ENCODE data around the gene CERK.

CERK gene

DNA sequence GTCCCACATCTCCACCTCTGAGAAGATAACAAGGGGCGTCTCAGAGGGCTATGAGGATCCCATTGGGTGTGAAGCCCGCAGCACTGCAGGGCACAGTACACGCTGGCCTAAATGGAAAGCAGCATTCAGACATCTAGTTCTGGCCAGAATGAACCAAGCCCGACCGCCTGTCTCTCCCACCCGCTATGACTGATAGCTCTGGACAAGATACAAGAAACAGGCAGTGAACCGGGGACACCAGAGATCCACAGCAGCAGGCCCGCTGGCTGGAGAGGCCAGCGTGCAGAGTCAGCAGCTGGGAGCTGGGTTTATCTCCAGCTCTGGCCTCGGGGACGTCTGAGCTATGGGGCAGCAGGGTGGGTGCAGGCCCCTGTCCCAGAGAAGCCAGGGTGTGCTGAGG is 9.6 kb downstream of the CERK start:
- DNase-seq = no peak

DNA sequence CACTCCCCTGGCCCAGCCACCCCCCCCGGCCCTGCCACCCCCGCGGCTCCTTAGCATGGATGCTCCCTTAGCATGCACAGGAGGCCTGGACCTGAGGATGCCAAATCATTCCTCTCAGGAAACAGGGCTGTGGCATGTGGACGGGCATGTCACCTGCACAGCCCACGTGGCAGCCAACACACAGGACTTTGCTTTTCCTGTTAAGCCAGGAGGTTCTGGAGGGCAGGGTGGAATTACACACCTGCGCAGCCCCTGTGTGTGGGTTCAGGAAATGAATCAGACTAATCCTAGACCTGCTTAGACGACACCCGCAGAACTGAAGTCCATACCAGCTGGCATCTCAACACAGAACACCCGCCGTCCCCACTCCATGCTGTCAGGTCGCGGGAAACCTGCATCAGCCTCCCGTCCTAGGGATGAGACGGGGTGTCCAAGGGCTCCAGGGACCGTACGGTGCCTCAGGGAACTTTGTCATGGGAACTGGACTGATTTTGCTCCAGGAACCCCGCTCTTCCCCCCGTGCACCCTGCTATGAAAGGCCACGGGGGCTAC is 10.2 kb downstream of the CERK start:
- DNase-seq = no peak

DNA sequence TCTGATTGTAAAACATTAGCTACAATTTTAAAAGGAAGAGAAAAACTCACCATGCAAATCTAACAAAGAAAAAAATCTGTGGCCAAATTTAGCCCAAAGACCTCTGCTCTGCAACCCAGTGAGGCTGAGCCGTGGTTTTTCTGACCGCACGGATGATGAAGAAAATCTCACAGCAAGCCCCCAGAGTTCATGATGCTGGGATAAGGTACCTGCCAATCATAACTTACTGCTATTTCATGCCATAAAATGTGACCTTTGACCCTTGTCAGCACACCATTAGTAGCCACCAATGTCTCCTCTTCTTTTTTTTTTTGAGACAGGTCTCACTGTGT is 11.1 kb downstream of the CERK start:
- no peak for DNase-seq

DNA sequence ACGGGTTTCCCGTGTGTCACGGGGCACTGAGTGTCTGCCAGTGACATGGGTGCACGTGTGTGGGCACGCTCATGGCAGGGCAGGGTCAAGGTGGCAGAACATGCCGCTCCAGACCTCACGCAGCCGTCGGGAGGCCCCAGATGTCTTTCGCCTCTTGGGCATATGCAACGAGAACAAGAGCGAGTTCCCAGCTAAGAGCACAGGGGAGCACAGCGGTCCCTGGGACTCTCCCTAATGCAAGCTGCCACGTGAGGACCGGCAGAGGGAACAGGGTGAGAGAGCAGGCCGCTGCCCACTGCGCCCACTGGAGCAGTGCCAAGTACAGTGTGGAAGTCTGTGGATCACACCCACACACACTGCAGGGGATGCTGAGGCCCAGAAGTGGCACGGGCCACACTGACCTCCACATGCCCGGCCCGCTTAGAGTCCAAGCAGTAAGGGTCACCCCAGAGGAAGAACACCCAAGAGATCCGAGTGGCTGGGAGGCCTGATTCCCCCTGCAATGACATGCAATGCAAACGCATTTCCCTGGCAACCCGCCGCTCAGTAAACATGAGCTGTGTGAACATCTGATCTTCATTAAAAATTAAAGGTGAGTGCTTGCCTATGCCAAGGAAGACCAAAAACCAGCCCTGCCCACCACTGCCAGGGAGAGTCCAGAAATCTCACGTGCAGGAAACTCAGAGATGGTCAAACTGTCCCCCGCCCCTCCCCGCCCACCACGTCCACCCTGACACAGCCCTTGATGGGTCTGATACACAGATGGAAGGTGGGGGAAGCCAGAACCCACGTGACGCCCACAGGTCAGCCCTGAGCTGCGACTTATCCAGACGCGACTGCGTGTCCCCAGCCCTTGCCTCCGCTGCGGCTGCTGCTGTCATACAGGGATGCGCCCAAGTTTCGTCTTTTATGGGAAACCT is 11.7 kb downstream of the CERK start:
- no peak for DNase-seq

DNA sequence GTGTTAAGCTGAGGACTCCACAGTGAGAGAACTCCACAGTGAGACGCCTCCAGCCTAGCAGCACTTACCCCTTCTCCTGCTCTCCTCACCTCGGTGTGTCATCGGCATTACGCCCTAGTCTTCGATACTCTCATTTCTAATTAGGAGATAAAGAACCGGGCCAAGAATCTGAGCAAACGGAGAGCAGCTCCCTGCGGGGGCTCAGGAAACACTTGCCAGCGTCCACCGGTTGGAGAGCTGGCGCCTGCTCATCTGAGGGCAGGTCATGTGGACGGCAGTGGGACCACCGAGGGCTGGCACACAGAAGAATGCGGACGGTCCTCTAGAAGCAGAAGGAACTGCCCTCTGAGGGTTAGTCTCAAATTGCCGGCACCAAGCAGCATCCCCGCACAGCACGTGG is 13.0 kb downstream of the CERK start:
- DNase-seq = no peak

DNA sequence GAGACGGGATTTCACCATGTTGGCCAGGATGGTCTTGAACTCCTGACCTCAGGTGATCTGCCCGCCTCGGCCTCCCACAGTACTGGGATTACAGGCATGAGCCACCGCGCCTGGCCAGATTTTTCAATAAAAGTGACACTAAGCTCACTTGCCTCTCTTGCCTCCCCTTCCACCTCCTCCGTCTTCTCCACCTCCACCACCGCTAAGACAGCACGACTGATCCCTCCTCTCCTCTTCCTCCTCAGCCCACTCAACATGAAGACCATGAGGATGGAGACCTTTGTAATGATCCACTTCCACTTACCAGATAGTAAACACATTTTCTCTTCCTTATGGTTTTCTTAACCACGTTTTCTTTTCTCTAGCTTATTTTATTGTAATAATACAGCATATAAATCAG is 14.2 kb downstream of the CERK start:
- no peak for DNase-seq

DNA sequence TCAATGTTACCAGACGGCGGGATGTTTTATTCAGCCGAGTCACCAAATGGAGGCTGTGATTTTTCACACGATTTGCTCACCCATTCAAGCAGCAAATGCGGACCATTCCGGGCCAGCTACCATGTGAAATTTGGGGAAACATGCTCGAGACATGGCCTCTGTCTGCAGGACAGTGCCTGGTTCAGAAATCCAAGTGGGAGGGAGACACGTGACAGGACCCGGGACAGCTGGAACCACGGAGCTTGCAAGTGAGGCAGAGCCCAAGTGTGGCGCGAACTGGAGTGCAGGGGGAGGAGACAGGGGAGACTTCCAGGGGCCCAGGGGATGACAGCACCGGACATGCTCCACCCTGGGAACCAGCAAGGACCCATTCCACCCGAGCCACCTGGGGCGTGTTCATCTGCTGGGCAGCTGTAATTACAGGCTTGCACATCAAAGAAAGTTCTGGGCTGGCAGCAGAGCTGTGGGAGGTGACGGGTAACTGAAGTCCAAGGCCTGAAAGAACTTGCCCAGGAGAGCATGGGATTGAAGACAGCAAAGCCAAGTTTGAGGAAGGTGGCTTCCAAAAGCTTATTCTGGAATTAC is 16.5 kb downstream of the CERK start:
- DNase-seq = no peak

DNA sequence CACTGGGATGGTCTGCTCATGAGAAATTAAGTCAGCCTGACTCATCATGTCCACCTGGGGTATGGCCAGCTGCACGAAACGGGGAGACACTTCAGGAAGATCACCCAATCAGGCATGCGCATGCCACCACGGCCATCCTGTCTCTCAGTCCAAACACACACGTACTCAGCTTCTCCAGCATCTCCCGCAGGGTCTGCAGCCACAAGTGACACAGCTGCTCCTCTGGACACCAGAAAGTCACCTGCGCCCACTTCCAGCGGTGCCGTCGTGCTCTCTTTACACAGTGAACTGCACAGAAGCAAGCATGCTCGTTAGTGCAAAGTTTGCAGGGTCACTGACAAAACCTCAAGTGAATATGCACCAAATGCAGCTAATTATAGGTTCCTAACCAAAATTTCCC is 18.1 kb downstream of the CERK start:
- DNase-seq = no peak

DNA sequence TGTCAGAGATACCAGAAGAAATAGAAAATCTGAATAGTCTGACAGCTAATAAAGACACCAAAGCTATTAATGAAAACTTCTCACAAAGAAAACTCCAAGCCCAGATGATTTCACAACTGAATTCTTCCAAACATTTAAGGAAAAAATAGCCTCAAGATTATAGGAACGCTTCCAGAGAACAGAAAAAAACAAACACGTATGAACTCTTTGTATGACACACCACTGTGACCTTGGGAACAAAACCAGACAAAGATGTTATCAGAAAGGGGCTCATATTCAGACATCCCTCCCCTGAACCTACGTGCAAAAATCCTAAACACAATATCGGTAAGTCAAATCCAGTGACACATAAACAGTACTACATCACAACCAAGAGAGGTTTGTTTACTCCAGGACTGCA is 23.5 kb downstream of the CERK start:
- DNase-seq = no peak

DNA sequence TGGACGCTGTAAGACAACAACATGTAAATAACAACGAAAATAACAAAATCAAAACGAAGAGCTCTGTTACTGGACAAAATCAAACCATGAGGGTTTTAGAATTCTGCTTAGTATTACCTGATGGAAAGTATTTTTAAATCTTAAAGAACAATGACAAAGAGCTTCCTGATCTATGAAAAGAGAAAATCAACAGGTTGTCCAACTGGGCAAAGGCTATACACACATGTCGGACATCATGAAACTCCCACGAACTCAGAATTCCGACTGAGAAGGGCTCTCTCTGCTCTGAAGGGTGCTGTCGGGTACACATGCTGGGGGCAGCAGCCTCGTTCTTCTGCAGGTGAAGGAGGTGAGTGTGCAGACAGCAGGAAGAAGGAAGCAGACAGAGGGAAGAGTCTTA is 25.8 kb downstream of the CERK start:
- DNase-seq = no peak

DNA sequence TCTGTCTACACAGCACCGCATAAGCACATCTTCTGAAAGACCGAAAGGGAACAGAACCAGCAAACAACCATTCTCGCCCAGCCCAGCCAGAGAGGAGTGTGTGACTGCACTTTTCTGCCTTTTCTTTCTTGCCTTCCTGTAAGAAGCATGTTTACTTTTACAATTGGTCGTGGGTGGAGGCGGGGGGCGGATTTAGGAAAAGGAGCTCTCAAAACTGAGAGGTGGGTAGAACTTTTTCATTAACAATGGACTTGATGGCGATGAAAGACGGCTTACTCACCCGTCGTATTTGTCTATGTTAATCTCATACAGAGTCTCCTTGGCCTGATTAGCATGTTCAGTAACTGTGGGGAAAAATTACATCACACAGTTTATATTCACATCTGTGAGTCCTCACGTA is 27.2 kb downstream of the CERK start:
- no peak for DNase-seq

DNA sequence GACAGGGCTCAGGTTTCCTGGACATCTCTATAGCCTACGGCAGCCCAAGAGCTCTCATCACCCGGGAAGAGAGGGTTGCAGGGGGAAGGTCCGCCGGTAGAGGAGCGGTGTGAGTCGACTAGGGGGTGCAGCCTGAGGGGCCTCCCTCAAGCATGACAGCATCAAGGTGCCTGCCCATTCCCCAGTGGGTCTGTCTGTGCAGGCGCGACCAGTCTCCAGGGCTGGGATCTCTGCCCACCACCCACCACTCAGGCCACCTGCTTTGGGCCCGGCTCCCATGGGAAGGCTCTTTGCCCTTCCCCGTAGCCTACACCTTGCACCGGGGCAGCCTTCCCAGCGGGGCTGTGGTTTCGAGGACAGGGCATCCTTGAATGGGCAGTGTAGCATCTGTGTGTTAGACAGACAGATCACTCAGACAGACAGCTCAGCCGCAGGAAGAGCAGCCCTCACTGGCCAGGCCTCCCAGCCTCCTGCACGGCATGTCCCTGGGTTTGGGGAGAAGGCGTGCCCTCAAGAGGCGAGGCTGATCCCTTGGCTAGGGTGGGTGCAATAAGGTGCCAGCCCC is 29.2 kb downstream of the CERK start:
- DNase-seq = no peak

DNA sequence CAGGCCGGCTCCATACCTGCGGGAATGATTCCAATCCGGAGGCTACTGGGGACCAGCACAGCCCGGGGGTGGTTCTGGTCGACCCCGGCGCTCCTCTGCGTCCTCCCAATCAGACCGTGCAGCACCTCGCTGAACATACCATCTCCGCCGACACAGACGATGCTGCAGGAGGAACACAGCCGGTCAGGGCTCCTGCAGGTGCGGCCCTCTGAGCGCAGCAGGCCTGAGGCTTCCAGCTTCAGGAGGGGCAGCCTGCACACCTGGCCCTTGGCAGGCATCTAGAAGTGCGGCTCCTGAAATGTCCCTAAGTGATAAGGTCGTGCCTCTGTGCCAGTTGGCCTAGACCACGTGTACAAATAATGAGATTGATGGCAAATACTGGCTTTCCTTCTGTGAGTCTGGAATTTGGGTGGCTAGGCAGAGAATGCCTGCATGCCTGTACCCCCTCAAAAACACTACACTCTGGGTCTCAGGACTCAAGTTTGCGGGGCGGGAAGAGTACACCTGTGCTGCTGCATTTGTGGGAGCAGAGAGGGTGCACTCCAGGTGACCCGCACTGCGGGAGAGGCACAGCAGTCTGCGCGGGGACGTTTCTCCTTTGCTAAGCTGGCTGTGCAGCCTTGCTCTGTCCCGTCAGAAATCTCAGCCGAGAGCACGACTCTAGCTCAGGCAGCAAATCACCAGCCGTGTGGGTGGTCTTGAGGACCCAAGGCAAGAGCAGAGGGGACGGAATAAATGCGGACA is 30.1 kb downstream of the CERK start:
- DNase-seq = no peak

DNA sequence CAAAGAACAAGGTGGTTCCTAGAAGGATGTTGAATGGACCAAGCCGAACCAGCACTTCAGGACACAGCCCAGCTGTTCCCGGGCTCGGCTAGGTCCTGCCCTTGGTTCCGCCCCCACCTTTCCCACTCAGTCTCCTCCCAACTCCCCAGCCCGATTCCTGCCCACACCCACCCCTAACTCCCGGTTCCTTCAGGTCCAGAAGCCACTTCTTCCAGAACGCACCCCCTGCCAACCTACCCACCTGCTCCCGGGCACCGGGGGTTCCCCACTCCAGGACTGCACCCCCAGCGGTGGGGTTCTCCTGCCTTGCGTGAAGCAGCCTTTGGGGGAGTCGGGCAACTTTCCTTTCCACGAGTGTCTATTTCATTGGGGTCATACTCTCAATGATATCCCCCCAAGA is 30.7 kb downstream of the CERK start:
- no peak for DNase-seq

DNA sequence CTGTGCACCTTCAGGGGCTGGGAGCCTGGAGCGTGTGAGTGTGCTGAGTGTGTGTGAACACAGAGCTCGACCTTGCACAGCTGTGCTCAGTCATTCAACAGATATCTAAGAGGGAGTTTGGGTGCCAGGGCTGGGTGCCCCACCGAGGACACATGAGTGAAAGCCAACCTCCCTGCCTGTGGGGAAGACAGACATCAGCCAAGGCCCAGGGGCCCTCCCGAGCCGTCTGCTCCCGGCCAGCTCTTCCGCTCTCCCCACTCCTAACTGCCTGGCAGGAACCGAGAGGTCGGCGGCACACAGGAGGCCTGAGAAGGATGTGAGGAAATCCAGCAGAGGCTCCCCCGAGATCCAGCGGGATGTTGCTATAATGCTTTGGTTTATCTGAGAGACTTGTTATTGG is 32.0 kb downstream of the CERK start:
- DNase-seq = no peak

DNA sequence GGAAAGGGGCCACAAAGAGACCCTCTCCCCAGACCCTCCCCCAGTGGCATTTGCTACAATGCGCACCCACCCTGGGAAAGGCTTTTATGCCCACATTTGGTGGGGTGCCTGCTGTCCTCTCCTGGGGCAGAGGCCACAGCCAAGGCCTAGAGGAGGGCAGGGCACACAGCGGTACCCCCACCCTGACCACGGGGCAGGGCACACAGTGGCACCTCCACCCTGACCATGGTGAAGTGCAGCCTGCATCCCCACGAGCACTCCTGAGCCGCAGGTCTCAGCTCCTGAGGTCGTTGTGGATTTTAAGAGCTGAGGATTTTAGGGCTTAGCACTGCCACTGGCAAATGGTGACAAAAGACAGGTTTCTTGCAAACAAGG is 34.1 kb downstream of the CERK start:
- DNase-seq = no peak

DNA sequence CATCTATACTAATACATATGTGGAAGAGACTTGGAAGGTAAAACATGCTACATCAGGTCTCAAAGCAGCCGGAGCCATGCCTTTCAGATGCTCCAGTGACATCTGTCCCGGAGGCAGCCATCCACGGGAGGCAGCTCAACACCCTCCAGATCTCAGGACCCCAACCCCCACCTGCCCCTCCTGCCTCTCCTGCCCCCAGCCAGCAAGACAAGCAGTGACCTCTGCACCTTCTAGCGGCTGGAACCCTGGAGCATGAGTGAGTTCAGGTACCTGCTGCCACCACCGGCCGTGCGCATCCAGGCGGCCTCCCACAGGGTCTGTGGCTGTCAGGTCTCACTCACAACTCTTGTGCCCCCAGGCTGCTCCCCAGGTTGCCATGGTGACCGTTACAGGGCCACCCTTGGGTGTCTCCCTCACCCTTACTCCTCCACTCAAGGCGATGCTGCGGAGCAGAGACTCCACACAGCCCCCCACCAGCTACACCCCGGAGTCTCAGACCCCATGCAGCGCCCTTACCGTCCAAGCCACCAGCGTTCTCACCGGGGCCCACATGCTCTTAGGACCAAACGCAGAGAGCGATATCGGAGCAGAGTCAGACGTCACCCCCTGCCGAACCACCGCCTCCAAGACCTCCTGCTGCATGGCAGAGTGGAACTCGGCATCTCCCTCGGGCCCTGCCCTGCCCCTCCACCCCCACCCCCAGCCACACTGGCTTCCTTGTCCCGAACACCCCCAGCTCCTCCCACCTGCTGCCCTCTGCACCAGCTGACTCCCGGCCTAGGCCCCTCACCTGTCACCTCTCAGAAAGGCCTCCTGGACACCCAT is 34.7 kb downstream of the CERK start:
- DNase-seq = no peak

DNA sequence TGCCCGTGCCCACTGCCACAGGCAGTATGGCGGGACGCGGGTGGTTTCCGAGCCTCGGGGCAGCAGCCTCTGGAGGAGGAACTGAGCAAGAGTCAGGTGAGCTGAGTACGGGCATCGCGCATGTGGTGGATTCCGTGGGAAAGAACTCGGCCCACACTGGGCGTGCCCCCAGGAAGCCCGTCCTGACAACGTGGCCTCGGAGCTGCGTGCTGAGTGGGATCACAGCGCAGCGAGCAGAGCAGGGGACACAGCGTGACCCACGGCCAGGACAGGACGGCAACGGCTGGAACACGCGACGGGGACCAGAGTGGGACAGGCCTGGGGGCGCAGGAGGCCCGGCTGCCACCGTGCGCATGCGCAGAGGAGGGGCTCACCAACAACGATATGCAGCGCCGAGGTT is 36.8 kb downstream of the CERK start:
- DNase-seq = no peak

DNA sequence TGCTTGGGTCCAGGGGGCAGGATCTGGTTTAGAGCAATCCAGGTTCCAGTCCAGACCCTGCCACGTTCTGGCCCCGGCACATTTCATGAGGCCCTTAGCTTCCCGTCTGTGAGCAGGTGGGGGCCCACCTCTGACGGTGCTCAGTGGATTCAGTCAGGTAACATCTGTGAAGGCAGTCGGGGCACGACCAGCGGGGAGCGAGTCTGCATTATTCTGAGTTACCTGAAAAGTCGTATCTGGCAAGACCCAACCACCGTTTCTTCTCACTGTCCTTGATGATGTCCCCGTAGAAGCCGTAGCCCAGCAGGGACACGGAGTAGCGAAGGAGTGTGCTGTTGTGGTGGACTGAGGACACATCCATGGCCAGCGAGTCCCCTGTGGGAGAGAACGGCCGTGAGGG is 39.0 kb downstream of the CERK start:
- DNase-seq = no peak

DNA sequence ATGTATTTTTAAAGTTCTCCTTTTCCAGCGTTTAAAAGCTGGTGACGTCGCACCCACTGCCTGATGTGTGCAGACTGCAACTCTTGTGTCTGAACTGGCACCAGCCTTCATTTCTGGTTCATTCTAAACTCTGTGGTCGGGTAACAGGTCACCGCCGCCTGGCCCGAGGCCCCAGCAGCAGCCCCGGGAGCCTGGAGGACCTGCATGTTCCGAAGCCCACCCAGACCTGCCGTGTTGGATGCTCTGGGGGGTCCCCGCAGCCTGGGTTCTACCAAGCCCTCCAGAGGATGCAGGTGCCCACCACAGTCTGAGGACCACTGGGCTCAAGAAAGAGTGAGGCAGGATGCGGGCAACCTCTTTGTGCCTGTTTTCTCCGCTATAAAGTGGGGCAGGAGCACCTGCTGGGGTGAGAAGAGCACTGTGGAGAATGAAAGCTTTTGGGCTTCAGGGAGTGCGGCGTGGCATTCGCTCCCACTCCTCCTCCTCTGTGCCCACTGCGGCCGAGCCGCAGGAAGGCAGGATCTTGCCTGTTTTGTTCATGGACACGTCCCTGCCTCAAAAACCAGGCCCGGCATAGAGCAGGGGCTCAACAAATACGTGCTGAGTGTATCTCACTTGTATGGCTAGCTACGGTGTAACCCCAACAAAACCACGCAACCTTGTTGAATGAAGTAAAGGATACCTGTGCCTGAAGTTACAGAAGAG is 40.1 kb downstream of the CERK start:
- no peak for DNase-seq

DNA sequence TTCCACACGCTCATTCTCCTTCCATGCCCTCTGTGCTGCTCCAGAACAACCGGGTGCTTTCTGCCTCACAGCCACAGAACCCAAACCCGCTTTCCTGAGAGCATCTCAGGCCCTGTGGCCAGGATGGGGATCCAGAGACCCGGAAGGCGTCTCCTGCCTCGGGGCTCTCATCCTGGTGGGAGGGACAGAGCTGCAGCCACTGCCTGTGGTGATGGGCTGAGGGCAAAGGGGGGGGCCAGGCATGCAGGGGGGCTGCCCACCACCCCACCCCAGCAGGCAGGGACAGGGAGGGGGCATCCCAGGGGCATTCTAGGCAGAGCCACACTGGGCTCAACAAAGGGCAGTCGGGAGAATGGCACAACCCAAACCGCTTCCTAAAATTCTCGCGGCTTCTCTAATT is 41.4 kb downstream of the CERK start:
- DNase-seq = no peak

DNA sequence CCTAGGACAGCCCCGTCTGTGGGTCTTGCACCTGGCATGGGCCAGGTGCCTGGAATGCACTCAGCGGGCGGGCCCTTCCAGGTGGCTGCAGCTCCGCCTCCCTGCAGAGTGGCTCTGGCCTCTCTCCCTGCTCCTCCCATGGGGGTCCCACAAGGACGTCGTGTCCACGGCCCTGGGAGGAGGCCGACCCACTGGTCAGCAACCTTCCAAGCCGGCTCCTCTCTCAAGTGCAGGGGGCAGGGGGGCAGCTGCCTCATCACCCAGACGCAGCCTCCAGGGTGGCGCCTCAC is 41.9 kb downstream of the CERK start:
- DNase-seq = no peak
